Measurements from ENCODE around the gene CHD1L. TPM values are rescaled to one million over a fixed set of nuclear protein-coding genes. Genes with fewer than 3 reads are reported as not detected.
"Not testable (repeated sequence)": the region's sequence is repeated elsewhere in the genome, so short reads cannot be mapped to it uniquely, and the experiment has no call there.

CHD1L gene
- total and polyA plus RNA-seq, 2 of the 13 experiments (the other 11 are each of a cell fraction or from before 2014, with no cell fraction given) = 74.3 to 111 TPM

- DNase-seq (ENCODE audit: low spot score); H3K9ac ChIP-seq (ENCODE audit: insufficient read depth, low read depth, low read length); ATAC-seq; H3K79me2 ChIP-seq (ENCODE audit: insufficient read depth, low read length); POLR2A ChIA-PET; FAIRE-seq; BruUV-seq (replicated peaks); CTCF ChIA-PET (ENCODE audit: low intra/inter-chr PET ratio, low total read pairs); H3K27me3 ChIP-seq (ENCODE audit: control insufficient read depth in 1 of 2, insufficient read depth in 2 of 2, low read length in 2 of 2); H3K36me3 ChIP-seq (replicated peaks in 1 of 2; ENCODE audit: control insufficient read depth in 1 of 2, insufficient read depth in 2 of 2, low read length in 2 of 2); H3K9me3 ChIP-seq (ENCODE audit: low read length); H3K4me3 ChIP-seq (replicated peaks in 1 of 3; ENCODE audit: insufficient read depth in 1 of 3, low read depth in 2 of 3, low read length in 3 of 3); H2AFZ ChIP-seq (ENCODE audit: low read length); intact Hi-C loops (cut with micrococcal nuclease; ENCODE audit: unreplicated experiment); H4K20me1 ChIP-seq (ENCODE audit: insufficient read depth, low read length); H3K27ac ChIP-seq (ENCODE audit: extremely low read length, insufficient read depth, low read length); in situ Hi-C loops (cut with HindIII; ENCODE audit: extremely low pct_ligation_motif_present, low pct_unique_long_range_greater_than_20kb); H3K4me1 ChIP-seq (ENCODE audit: insufficient read depth, low read length); TF ChIP-seq FOXA1 (IDR thresholded peaks at IDR 0.05): not testable (repeated sequence)
- 5% methylated on average over 3 of the region's 26 CpGs for WGBS (ENCODE audit: low lambda C conversion rate)
- H3K4me2 ChIP-seq (ENCODE audit: low read depth, low read length) = 0 out of 2 replicates have a peak overlapping the region, but pooled peaks have one; percentile 27
- peak; percentile 85; the same call in 1 of the 2 replicates for TF ChIP-seq ZNF281 (CRISPR knock-in tag; IDR thresholded peaks at IDR 0.05; ENCODE audit: borderline replicate concordance)
- TF ChIP-seq ARID5B (CRISPR knock-in tag; IDR thresholded peaks at IDR 0.05) = peak; percentile 50; the same call in 1 of the 2 replicates
- TF ChIP-seq MYC (CRISPR knock-in tag; IDR thresholded peaks at IDR 0.05; ENCODE audit: borderline replicate concordance) = peak; percentile 31; the same call in 1 of the 2 replicates
- TF ChIP-seq SP5 (CRISPR knock-in tag; IDR thresholded peaks at IDR 0.05; ENCODE audit: borderline replicate concordance, low read depth) = peak; percentile 42; the same call in 1 of the 2 replicates
- TF ChIP-seq, protein P1, sequence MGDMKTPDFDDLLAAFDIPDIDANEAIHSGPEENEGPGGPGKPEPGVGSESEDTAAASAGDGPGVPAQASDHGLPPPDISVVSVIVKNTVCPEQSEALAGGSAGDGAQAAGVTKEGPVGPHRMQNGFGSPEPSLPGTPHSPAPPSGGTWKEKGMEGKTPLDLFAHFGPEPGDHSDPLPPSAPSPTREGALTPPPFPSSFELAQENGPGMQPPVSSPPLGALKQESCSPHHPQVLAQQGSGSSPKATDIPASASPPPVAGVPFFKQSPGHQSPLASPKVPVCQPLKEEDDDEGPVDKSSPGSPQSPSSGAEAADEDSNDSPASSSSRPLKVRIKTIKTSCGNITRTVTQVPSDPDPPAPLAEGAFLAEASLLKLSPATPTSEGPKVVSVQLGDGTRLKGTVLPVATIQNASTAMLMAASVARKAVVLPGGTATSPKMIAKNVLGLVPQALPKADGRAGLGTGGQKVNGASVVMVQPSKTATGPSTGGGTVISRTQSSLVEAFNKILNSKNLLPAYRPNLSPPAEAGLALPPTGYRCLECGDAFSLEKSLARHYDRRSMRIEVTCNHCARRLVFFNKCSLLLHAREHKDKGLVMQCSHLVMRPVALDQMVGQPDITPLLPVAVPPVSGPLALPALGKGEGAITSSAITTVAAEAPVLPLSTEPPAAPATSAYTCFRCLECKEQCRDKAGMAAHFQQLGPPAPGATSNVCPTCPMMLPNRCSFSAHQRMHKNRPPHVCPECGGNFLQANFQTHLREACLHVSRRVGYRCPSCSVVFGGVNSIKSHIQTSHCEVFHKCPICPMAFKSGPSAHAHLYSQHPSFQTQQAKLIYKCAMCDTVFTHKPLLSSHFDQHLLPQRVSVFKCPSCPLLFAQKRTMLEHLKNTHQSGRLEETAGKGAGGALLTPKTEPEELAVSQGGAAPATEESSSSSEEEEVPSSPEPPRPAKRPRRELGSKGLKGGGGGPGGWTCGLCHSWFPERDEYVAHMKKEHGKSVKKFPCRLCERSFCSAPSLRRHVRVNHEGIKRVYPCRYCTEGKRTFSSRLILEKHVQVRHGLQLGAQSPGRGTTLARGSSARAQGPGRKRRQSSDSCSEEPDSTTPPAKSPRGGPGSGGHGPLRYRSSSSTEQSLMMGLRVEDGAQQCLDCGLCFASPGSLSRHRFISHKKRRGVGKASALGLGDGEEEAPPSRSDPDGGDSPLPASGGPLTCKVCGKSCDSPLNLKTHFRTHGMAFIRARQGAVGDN (CRISPR knock-in tag; IDR thresholded peaks at IDR 0.05) = 0 out of 2 replicates have a peak, but pooled peaks have one; percentile 13
- peak; percentile 33; the same call in 1 of the 2 replicates for TF ChIP-seq FOXA3 (CRISPR knock-in tag; IDR thresholded peaks at IDR 0.05)
- TF ChIP-seq, protein P2, sequence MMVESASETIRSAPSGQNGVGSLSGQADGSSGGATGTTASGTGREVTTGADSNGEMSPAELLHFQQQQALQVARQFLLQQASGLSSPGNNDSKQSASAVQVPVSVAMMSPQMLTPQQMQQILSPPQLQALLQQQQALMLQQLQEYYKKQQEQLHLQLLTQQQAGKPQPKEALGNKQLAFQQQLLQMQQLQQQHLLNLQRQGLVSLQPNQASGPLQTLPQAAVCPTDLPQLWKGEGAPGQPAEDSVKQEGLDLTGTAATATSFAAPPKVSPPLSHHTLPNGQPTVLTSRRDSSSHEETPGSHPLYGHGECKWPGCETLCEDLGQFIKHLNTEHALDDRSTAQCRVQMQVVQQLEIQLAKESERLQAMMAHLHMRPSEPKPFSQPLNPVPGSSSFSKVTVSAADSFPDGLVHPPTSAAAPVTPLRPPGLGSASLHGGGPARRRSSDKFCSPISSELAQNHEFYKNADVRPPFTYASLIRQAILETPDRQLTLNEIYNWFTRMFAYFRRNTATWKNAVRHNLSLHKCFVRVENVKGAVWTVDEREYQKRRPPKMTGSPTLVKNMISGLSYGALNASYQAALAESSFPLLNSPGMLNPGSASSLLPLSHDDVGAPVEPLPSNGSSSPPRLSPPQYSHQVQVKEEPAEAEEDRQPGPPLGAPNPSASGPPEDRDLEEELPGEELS (CRISPR knock-in tag; IDR thresholded peaks at IDR 0.05) = 0 out of 2 replicates have a peak, but pooled peaks have one; percentile 17
- TF ChIP-seq FOXA1 (CRISPR knock-in tag; IDR thresholded peaks at IDR 0.05) = peak; percentile 66
Measured at GRCh38 chr1:147326933-147327687, 84.6 kb downstream of the CHD1L start.
